Neural cell (in vitro differentiated cells): ENCODE measurements around the gene DNAH8. TPM values are rescaled to one million over a fixed set of nuclear protein-coding genes. Genes with fewer than 3 reads are reported as not detected.

Experiments used
- H2AFZ ChIP-seq: fragments of 200-600, 300-800 bp; sonication (generic), shearing (Covaris generic); 2 replicates; pipeline ENCODE4 v1.6.0; 2014; ENCODE audit warnings: low read depth, mild to moderate bottlenecking, antibody characterized with exemption, low read length, moderate library complexity
- H3F3A ChIP-seq: fragments of 200-600 bp; shearing (Covaris generic); 2 replicates; pipeline ENCODE4 v1.6.1; 2016; ENCODE audit warnings: mild to moderate bottlenecking, moderate library complexity, mixed read lengths, antibody characterized with exemption, low read length; ENCODE audit not compliant: insufficient read depth, poor library complexity, severe bottlenecking
- H3K27ac ChIP-seq: fragments of 200-600, 300-800 bp; sonication (generic), shearing (Covaris generic); 2 replicates; pipeline ENCODE4 v1.5.1; 2014; ENCODE audit warnings: mild to moderate bottlenecking, low read length, moderate library complexity
- H3K27me3 ChIP-seq: fragments of 300-800, 200-600 bp; sonication (generic), shearing (Covaris generic); 2 replicates; pipeline ENCODE4 v1.6.0; 2014; ENCODE audit warnings: mild to moderate bottlenecking, low read depth, low read length, moderate library complexity; ENCODE audit not compliant: insufficient read depth
- H3K36me3 ChIP-seq: fragments of 300-800, 200-600 bp; sonication (generic), shearing (Covaris generic); 2 replicates; pipeline ENCODE4 v1.5.1; 2014; ENCODE audit warnings: mild to moderate bottlenecking, antibody characterized with exemption, low read length, moderate library complexity; ENCODE audit not compliant: insufficient read depth
- H3K4me2 ChIP-seq: fragments of 300-800, 200-600 bp; sonication (generic), shearing (Covaris generic); 2 replicates; pipeline ENCODE4 v1.6.0; 2014; ENCODE audit warnings: mild to moderate bottlenecking, low read length
- H3K4me3 ChIP-seq: fragments of 300-800, 200-600 bp; sonication (generic), shearing (Covaris generic); 2 replicates; pipeline ENCODE4 v1.5.1; 2014; ENCODE audit warnings: mild to moderate bottlenecking, low read length, moderate library complexity
- H3K79me2 ChIP-seq: fragments of 200-600 bp; shearing (Covaris generic); replicated peaks from 2 replicates; pipeline ENCODE4 v1.6.0; 2014; ENCODE audit warnings: mild to moderate bottlenecking, low read length, moderate library complexity; ENCODE audit not compliant: insufficient read depth
- H3K9ac ChIP-seq: fragments of 300-800, 200-600 bp; sonication (generic), shearing (Covaris generic); 2 replicates; pipeline ENCODE4 v1.6.1; 2016; ENCODE audit warnings: mild to moderate bottlenecking, low read length, mixed read lengths
- H3K9me2 ChIP-seq: fragments of 200-600 bp; shearing (Covaris generic); 2 replicates; pipeline ENCODE4 v1.6.1; 2016; ENCODE audit warnings: mild to moderate bottlenecking, low read length, mixed read lengths; ENCODE audit not compliant: insufficient read depth
- H3K9me3 ChIP-seq: fragments of 200-600, 300-800 bp; sonication (generic), shearing (Covaris generic); 2 replicates; pipeline ENCODE4 v1.6.1; 2016; ENCODE audit warnings: mild to moderate bottlenecking, mixed run types, low read length, moderate library complexity, mixed read lengths
- H4K20me1 ChIP-seq: fragments of 200-600 bp; shearing (Covaris generic); 2 replicates; pipeline ENCODE4 v1.6.1; 2016; ENCODE audit warnings: mild to moderate bottlenecking, mixed run types; ENCODE audit not compliant: insufficient read depth
- CTCF ChIP-seq: fragments of 450-650 bp; IDR thresholded peaks from 2 replicates; pipeline ENCODE4 v1.5.1; 2014; ENCODE audit warnings: antibody characterized with exemption, mild to moderate bottlenecking, moderate library complexity; ENCODE audit not compliant: poor library complexity, severe bottlenecking
- EP300 ChIP-seq: fragments of 450-650 bp; conservative IDR thresholded peaks from 2 replicates; pipeline ENCODE4 v1.6.1; 2014; ENCODE audit warnings: antibody characterized with exemption, mild to moderate bottlenecking, moderate library complexity; ENCODE audit not compliant: poor library complexity, severe bottlenecking
- EZH2 ChIP-seq: fragments of 200-600, 300-800 bp; shearing (Covaris generic), sonication (generic); IDR thresholded peaks from 2 replicates; pipeline ENCODE4 v1.6.1; 2014; ENCODE audit warnings: antibody characterized with exemption, low read length, borderline replicate concordance, mild to moderate bottlenecking; ENCODE audit not compliant: insufficient read depth, poor library complexity, severe bottlenecking
- MXI1 ChIP-seq: fragments of 450-650 bp; conservative IDR thresholded peaks from 2 replicates; pipeline ENCODE4 v1.6.1; 2014; ENCODE audit warnings: antibody characterized with exemption, mild to moderate bottlenecking; ENCODE audit not compliant: poor library complexity, severe bottlenecking
- POLR2AphosphoS5 ChIP-seq: IDR thresholded peaks from 2 replicates; pipeline ENCODE4 v1.6.1; 2012
- RAD21 ChIP-seq: fragments of 450-650 bp; conservative IDR thresholded peaks from 2 replicates; pipeline ENCODE4 v1.6.1; 2014; ENCODE audit warnings: antibody characterized with exemption, mild to moderate bottlenecking, moderate library complexity
- SMC3 ChIP-seq: fragments of 450-650 bp; conservative IDR thresholded peaks from 2 replicates; pipeline ENCODE4 v1.6.1; 2014; ENCODE audit warnings: antibody characterized with exemption, mild to moderate bottlenecking, moderate library complexity; ENCODE audit not compliant: poor library complexity
- TAF1 ChIP-seq: IDR thresholded peaks from 2 replicates; pipeline ENCODE4 v1.6.1; 2012; ENCODE audit warnings: low read depth
- polyA plus RNA-seq: library from polyadenylated mRNA; depleted of rRNA; stranded (reverse); fragments of >200 nt; gene quantifications from 2 replicates; pipeline ENCODE4 v1.2.3, GENCODE V29; 2014
- TF ChIP-seq, protein P1 (sequence below): IDR thresholded peaks from 2 replicates; pipeline ENCODE4 v1.6.1; 2012; ENCODE audit warnings: borderline replicate concordance

The DNAH8 gene
- polyA plus RNA-seq, 1 donor from 2014 or later, result 0.07 TPM

DNA sequence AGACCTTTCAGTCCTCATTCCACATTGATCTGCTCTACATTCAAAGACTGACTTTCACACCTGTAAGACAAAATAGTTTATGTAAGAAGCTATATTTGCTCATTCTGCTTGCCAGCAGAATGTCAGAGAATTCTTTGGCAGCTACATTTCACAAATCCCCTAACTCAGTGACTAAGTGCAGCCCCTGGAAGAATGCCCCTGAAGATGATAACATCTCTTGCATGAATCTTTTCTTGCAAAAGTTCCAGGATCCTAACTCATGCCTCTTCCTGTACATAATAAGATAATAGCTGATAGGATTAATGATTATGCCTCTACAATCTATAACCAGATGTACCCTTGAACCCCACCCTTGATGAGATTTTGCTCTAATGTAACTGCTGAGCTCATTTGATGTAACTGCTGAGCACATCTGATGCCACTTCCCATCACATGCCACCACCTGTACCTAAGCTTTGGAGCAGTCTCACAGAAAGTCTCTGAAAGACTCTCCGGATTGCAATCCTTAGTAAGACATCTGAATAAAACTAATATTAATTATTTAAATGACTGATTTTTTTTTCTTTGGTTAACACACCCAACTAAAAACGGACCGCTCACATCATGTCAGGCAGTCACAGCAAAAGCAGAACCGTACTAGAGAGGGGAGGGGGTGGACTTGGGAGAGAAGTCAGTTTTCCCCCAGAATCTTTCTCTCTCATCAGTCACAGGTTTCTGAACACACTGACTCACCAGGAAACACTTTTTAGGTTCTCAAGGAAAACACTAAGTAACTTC, 684 bp upstream of the DNAH8 start:
- TF ChIP-seq, protein P1, sequence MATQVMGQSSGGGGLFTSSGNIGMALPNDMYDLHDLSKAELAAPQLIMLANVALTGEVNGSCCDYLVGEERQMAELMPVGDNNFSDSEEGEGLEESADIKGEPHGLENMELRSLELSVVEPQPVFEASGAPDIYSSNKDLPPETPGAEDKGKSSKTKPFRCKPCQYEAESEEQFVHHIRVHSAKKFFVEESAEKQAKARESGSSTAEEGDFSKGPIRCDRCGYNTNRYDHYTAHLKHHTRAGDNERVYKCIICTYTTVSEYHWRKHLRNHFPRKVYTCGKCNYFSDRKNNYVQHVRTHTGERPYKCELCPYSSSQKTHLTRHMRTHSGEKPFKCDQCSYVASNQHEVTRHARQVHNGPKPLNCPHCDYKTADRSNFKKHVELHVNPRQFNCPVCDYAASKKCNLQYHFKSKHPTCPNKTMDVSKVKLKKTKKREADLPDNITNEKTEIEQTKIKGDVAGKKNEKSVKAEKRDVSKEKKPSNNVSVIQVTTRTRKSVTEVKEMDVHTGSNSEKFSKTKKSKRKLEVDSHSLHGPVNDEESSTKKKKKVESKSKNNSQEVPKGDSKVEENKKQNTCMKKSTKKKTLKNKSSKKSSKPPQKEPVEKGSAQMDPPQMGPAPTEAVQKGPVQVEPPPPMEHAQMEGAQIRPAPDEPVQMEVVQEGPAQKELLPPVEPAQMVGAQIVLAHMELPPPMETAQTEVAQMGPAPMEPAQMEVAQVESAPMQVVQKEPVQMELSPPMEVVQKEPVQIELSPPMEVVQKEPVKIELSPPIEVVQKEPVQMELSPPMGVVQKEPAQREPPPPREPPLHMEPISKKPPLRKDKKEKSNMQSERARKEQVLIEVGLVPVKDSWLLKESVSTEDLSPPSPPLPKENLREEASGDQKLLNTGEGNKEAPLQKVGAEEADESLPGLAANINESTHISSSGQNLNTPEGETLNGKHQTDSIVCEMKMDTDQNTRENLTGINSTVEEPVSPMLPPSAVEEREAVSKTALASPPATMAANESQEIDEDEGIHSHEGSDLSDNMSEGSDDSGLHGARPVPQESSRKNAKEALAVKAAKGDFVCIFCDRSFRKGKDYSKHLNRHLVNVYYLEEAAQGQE, result no peak
- TF ChIP-seq TAF1 (no peak), EP300 (no peak), POLR2AphosphoS5 (no peak), MXI1 (no peak), EZH2 (no peak), SMC3 (no peak), RAD21 (no peak), CTCF (no peak)
- no peak overlapping the region for H3K4me3 ChIP-seq
- no peak overlapping the region for H2AFZ ChIP-seq

DNA sequence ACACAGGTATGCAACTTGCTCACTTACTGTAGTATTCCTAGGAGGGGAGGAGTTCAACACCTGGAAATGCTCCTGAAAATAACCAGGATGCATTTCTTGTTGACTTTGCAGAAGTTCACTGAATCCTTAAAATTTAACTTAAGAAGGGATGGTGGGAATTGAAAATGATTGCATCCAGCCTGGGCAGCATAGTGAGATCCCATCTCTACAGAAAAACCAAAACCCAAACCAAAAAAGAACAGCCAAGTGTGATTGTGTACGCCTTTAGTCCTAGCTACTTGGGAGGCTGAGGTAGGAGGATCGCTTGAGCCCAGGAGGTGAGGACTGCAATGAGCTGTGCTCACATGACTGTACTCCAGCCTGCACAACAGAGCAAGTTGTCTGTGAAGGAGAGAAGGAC, 1.7 kb downstream of the DNAH8 start:
- Histone ChIP-seq H3K9me3 (no peaks in the 10 kb centered on the region), H3K9me2 (no peaks in the 10 kb centered on the region), H3K27me3 (peaks cover 13% of the 10 kb centered on the region), H3K4me3 (no peak overlapping the region), H3K36me3 (no peaks in the 10 kb centered on the region), H3K27ac (no peak overlapping the region), H3K9ac (no peak overlapping the region), H2AFZ (no peak overlapping the region), H3K79me2 (no peaks in the 10 kb centered on the region), H3F3A (no peaks in the 10 kb centered on the region), H4K20me1 (no peaks in the 10 kb centered on the region), H3K4me2 (no peak overlapping the region)
- TF ChIP-seq TAF1 (no peak), SMC3 (no peak), EP300 (no peak), CTCF (no peak), RAD21 (no peak), EZH2 (no peak)

More for the DNA sequence above, 684 bp upstream of the DNAH8 start:
- H3K36me3 ChIP-seq, result no peaks in the 10 kb centered on the region
- no peaks in the 10 kb centered on the region for H3K9me2 ChIP-seq
- no peaks in the 10 kb centered on the region for H3F3A ChIP-seq
- H3K9ac ChIP-seq, result no peak overlapping the region
- no peaks in the 10 kb centered on the region for H4K20me1 ChIP-seq
- H3K9me3 ChIP-seq, result no peaks in the 10 kb centered on the region
- no peak overlapping the region for H3K4me2 ChIP-seq
- H3K79me2 ChIP-seq, result no peaks in the 10 kb centered on the region
- H3K27me3 ChIP-seq, result peaks cover 13% of the 10 kb centered on the region
- H3K27ac ChIP-seq, result no peak overlapping the region
